GM18520 (cell line): ENCODE measurements around the gene TSR3.

Experiments
- ATAC-seq: cut with Tn5 transposase; IDR thresholded peaks from one replicate; pipeline ENCODE4 v1.9.1; 2021; ENCODE audit not compliant: unreplicated experiment

The TSR3 gene

GRCh38 chr16:1355591-1355990 lies 3.9 kb upstream of the TSR3 start:
- ATAC-seq: no peak

- ATAC-seq: no peak
Observed at GRCh38 chr16:1354815-1355540, 3.3 kb upstream of the TSR3 start.

- peak; percentile 2 for ATAC-seq
Observed at GRCh38 chr16:1351215-1351581, 480 bp downstream of the TSR3 start.

GRCh38 chr16:1350691-1351090 lies 987 bp downstream of the TSR3 start:
- no peak for ATAC-seq

- no peak for ATAC-seq
Observed at GRCh38 chr16:1349951-1350350, 1.7 kb downstream of the TSR3 start.

GRCh38 chr16:1349351-1349750 lies 2.3 kb downstream of the TSR3 start:
- ATAC-seq: no peak

GRCh38 chr16:1348926-1349325 lies 2.8 kb downstream of the TSR3 start:
- ATAC-seq: no peak

- no peak for ATAC-seq
Observed at GRCh38 chr16:1348441-1348840, 3.2 kb downstream of the TSR3 start.

GRCh38 chr16:1347962-1348361 lies 3.7 kb downstream of the TSR3 start:
- no peak for ATAC-seq

- ATAC-seq: no peak
Observed at GRCh38 chr16:1347286-1347855, 4.3 kb downstream of the TSR3 start.

GRCh38 chr16:1346422-1347285 lies 5.0 kb downstream of the TSR3 start:
- no peak for ATAC-seq

GRCh38 chr16:1345651-1346421 lies 5.8 kb downstream of the TSR3 start:
- ATAC-seq: no peak

- no peak for ATAC-seq
Observed at GRCh38 chr16:1345087-1345486, 6.6 kb downstream of the TSR3 start.

GRCh38 chr16:1344499-1344898 lies 7.2 kb downstream of the TSR3 start:
- ATAC-seq: no peak

- ATAC-seq: no peak
Observed at GRCh38 chr16:1343428-1344242, 8.0 kb downstream of the TSR3 start.

GRCh38 chr16:1342526-1343427 lies 8.9 kb downstream of the TSR3 start:
- ATAC-seq: peak; percentile 90

- no peak for ATAC-seq
Observed at GRCh38 chr16:1341495-1342420, 9.9 kb downstream of the TSR3 start.

- ATAC-seq: no peak
Observed at GRCh38 chr16:1340730-1341494, 10.8 kb downstream of the TSR3 start.
